Upper lobe of left lung (tissue), 4 donors: ENCODE data around the gene FBLN1.

Source experiments
- CTCF ChIP-seq, 6 experiments: fragments of 450-650 bp in 4 of 6; fragments of 200-600 bp in 2 of 6; sonication (generic) in 2 of 6; IDR thresholded peaks; one replicate each; pipeline ENCODE4 v1.5.1; 2016 to 2019; ENCODE audit warnings: antibody characterized with exemption in 6 of 6
- POLR2A ChIP-seq, 4 donors: fragments of 450-650 bp; IDR thresholded peaks; one replicate each; pipeline ENCODE4 v1.5.1; 2016 to 2017; ENCODE audit warnings: antibody characterized with exemption in 4 of 4, mild to moderate bottlenecking in 2 of 4
- POLR2AphosphoS5 ChIP-seq, 2 donors: sonication (generic); formaldehyde crosslinking; IDR thresholded peaks; one replicate each; pipeline ENCODE4 v1.5.1; 2017; ENCODE audit warnings: antibody characterized with exemption in 2 of 2

- TF ChIP-seq POLR2A (IDR thresholded peaks at IDR 0.05) (no peak), POLR2AphosphoS5 (IDR thresholded peaks at IDR 0.05) (no peak), CTCF (IDR thresholded peaks at IDR 0.05) (no peak)
Measured at GRCh38 chr22:45631140-45631840, 128.6 kb downstream of the FBLN1 start.
